ENCODE measurements around the gene FNIP2. TPM values are rescaled to one million over a fixed set of nuclear protein-coding genes. Genes with fewer than 3 reads are reported as not detected.
"Not testable (repeated sequence)": the region's sequence is repeated elsewhere in the genome, so short reads cannot be mapped to it uniquely, and the experiment has no call there.

FNIP2 gene
- total RNA-seq, 8 experiments from 2014 or later, result 16.2 to 47.4 (median 27.3) TPM

GRCh38 chr4:158934996-158935669 is 166.3 kb downstream of the FNIP2 start:
- Histone ChIP-seq H3K4me1 (replicated peaks in 1 of 2) (peaks cover 0 to 13% of the 10 kb centered on the region in 2 donors), H3K27ac (no peak overlapping the region), H3K4me3 (no peak overlapping the region)
- in situ Hi-C loops (cut with MboI; ENCODE audit: low pct_unique_long_range_greater_than_20kb in 2 of 9, low sequenced_read_pairs in 9 of 9, unreplicated experiment in 9 of 9), result no loop called here
- 80 to 100% (median 88%) methylated on average over 1 to 6 of the region's 6 CpGs for WGBS, 10 experiments
- ATAC-seq (replicated peaks in 6 of 8), result no peak

- in situ Hi-C loops (cut with MboI; ENCODE audit: low pct_unique_long_range_greater_than_20kb in 2 of 9, low sequenced_read_pairs in 9 of 9, unreplicated experiment in 9 of 9), result no loop called here
- Histone ChIP-seq H3K4me3 (no peak overlapping the region), H3K4me1 (replicated peaks in 1 of 2) (peaks cover 0 to 13% of the 10 kb centered on the region in 2 donors), H3K27ac (no peak overlapping the region)
- ATAC-seq (replicated peaks in 6 of 8), result no peak
- WGBS, 10 experiments, result 51 to 100% (median 91%) methylated on average over 1 to 6 of the region's 6 CpGs
Measured at GRCh38 chr4:158936238-158936637, 167.4 kb downstream of the FNIP2 start.

- WGBS, 10 experiments, result 19 to 83% (median 72%) methylated on average over 1 to 4 of the region's 4 CpGs; no CpG with 5 or more reads in 1 of the 10 experiments
- Histone ChIP-seq H3K4me3 (no peak overlapping the region), H3K4me1 (replicated peaks in 1 of 2) (peaks cover 0 to 13% of the 10 kb centered on the region in 2 donors), H3K27ac (no peak overlapping the region)
- in situ Hi-C loops (cut with MboI; ENCODE audit: low pct_unique_long_range_greater_than_20kb in 2 of 9, low sequenced_read_pairs in 9 of 9, unreplicated experiment in 9 of 9), result no loop called here
- ATAC-seq (replicated peaks in 6 of 8), result peak in 6 of 8 experiments; percentile 56 to 88 (median 82)
Measured at GRCh38 chr4:158938220-158939044, 169.6 kb downstream of the FNIP2 start.

GRCh38 chr4:158940271-158940670 is 171.4 kb downstream of the FNIP2 start:
- H3K4me1 ChIP-seq (replicated peaks in 1 of 2), result peaks cover 0 to 13% of the 10 kb centered on the region in 2 donors
- no peak overlapping the region for H3K4me3 ChIP-seq
- WGBS, 10 experiments, result 55 to 100% (median 85%) methylated on average over 1 to 2 of the region's 2 CpGs; no CpG with 5 or more reads in 4 of the 10 experiments
- no peak for ATAC-seq (replicated peaks in 6 of 8)
- in situ Hi-C loops (cut with MboI; ENCODE audit: low pct_unique_long_range_greater_than_20kb in 2 of 9, low sequenced_read_pairs in 9 of 9, unreplicated experiment in 9 of 9), result no loop called here
- H3K27ac ChIP-seq, result no peak overlapping the region

- H3K27ac ChIP-seq, result no peak overlapping the region
- peaks cover 0 to 13% of the 10 kb centered on the region in 2 donors for H3K4me1 ChIP-seq (replicated peaks in 1 of 2)
- in situ Hi-C loops (cut with MboI; ENCODE audit: low pct_unique_long_range_greater_than_20kb in 2 of 9, low sequenced_read_pairs in 9 of 9, unreplicated experiment in 9 of 9), result no loop called here
- no peak for ATAC-seq (replicated peaks in 6 of 8)
- no peak overlapping the region for H3K4me3 ChIP-seq
Measured at GRCh38 chr4:158941321-158941720, 172.5 kb downstream of the FNIP2 start.

GRCh38 chr4:158941895-158942294 is 173.1 kb downstream of the FNIP2 start:
- Histone ChIP-seq H3K4me3 (no peak overlapping the region), H3K27ac (no peak overlapping the region), H3K4me1 (replicated peaks in 1 of 2) (peaks cover 0 to 13% of the 10 kb centered on the region in 2 donors)
- peak in 3 of 8 experiments; percentile 56 to 92 (median 74) for ATAC-seq (replicated peaks in 6 of 8)
- 0 to 100% (median 76%) methylated on average over 1 to 2 of the region's 2 CpGs; no CpG with 5 or more reads in 2 of the 10 experiments for WGBS, 10 experiments
- in situ Hi-C loops (cut with MboI; ENCODE audit: low pct_unique_long_range_greater_than_20kb in 2 of 9, low sequenced_read_pairs in 9 of 9, unreplicated experiment in 9 of 9), result no loop called here

GRCh38 chr4:158945529-158946108 is 176.8 kb downstream of the FNIP2 start:
- Histone ChIP-seq H3K4me3 (no peak overlapping the region), H3K27ac (no peak overlapping the region), H3K4me1 (replicated peaks in 1 of 2) (no peaks in the 10 kb centered on the region)
- in situ Hi-C loops (cut with MboI; ENCODE audit: low pct_unique_long_range_greater_than_20kb in 2 of 9, low sequenced_read_pairs in 9 of 9, unreplicated experiment in 9 of 9), result no loop called here
- 21 to 96% (median 84%) methylated on average over 2 to 5 of the region's 5 CpGs for WGBS, 10 experiments
- peak in 1 of 8 experiments; percentile 45 for ATAC-seq (replicated peaks in 6 of 8)

GRCh38 chr4:158946825-158947224 is 178.0 kb downstream of the FNIP2 start:
- WGBS, 10 experiments, result 76 to 100% (median 89%) methylated on average over 1 to 3 of the region's 3 CpGs; no CpG with 5 or more reads in 1 of the 10 experiments

GRCh38 chr4:158948071-158948470 is 179.2 kb downstream of the FNIP2 start:
- ATAC-seq (replicated peaks in 6 of 8), result no peak

More at GRCh38 chr4:158946825-158947224, 178.0 kb downstream of the FNIP2 start:
- Histone ChIP-seq H3K4me1 (replicated peaks in 1 of 2) (no peaks in the 10 kb centered on the region), H3K27ac (no peak overlapping the region), H3K4me3 (no peak overlapping the region)
- no peak for ATAC-seq (replicated peaks in 6 of 8)
- in situ Hi-C loops (cut with MboI; ENCODE audit: low pct_unique_long_range_greater_than_20kb in 2 of 9, low sequenced_read_pairs in 9 of 9, unreplicated experiment in 9 of 9), result no loop called here

GRCh38 chr4:158949099-158949498 is 180.3 kb downstream of the FNIP2 start:
- ATAC-seq (replicated peaks in 6 of 8), result peak in 5 of 8 experiments; percentile 24 to 77 (median 57)
- Histone ChIP-seq H3K4me3 (no peak overlapping the region), H3K27ac (no peak overlapping the region), H3K4me1 (replicated peaks in 1 of 2) (no peaks in the 10 kb centered on the region)
- in situ Hi-C loops (cut with MboI; ENCODE audit: low pct_unique_long_range_greater_than_20kb in 2 of 9, low sequenced_read_pairs in 9 of 9, unreplicated experiment in 9 of 9), result no loop called here

More at GRCh38 chr4:158948071-158948470, 179.2 kb downstream of the FNIP2 start:
- Histone ChIP-seq H3K4me3 (no peak overlapping the region), H3K4me1 (replicated peaks in 1 of 2) (no peaks in the 10 kb centered on the region), H3K27ac (no peak overlapping the region)
- 33 to 100% (median 100%) methylated on average over 1 to 2 of the region's 2 CpGs; no CpG with 5 or more reads in 1 of the 10 experiments for WGBS, 10 experiments
- in situ Hi-C loops (cut with MboI; ENCODE audit: low pct_unique_long_range_greater_than_20kb in 2 of 9, low sequenced_read_pairs in 9 of 9, unreplicated experiment in 9 of 9), result no loop called here

GRCh38 chr4:158952221-158952774 is 183.5 kb downstream of the FNIP2 start:
- WGBS, 10 experiments, result 0 to 100% (median 82%) methylated on average over 1 to 2 of the region's 2 CpGs; no CpG with 5 or more reads in 2 of the 10 experiments
- H3K4me1 ChIP-seq (replicated peaks in 1 of 2); in situ Hi-C loops (cut with MboI; ENCODE audit: low pct_unique_long_range_greater_than_20kb in 2 of 9, low sequenced_read_pairs in 9 of 9, unreplicated experiment in 9 of 9); H3K27ac ChIP-seq; ATAC-seq (replicated peaks in 6 of 8); H3K4me3 ChIP-seq: not testable (repeated sequence)

GRCh38 chr4:158956345-158956744 is 187.5 kb downstream of the FNIP2 start:
- ATAC-seq (replicated peaks in 6 of 8); in situ Hi-C loops (cut with MboI; ENCODE audit: low pct_unique_long_range_greater_than_20kb in 2 of 9, low sequenced_read_pairs in 9 of 9, unreplicated experiment in 9 of 9); H3K4me3 ChIP-seq; H3K27ac ChIP-seq: not testable (repeated sequence)
- 70 to 98% (median 87%) methylated on average over 2 to 9 of the region's 9 CpGs; no CpG with 5 or more reads in 1 of the 10 experiments for WGBS, 10 experiments
- peaks cover 0 to 20% of the 10 kb centered on the region in 2 donors for H3K4me1 ChIP-seq (replicated peaks in 1 of 2)

GRCh38 chr4:158956918-158957317 is 188.1 kb downstream of the FNIP2 start:
- H3K4me3 ChIP-seq; H3K27ac ChIP-seq; in situ Hi-C loops (cut with MboI; ENCODE audit: low pct_unique_long_range_greater_than_20kb in 2 of 9, low sequenced_read_pairs in 9 of 9, unreplicated experiment in 9 of 9); ATAC-seq (replicated peaks in 6 of 8): not testable (repeated sequence)
- H3K4me1 ChIP-seq (replicated peaks in 1 of 2), result peaks cover under 1 to 26% of the 10 kb centered on the region in 2 donors
- WGBS, 10 experiments, result 79 to 100% (median 91%) methylated on average over 2 to 3 of the region's 3 CpGs; no CpG with 5 or more reads in 2 of the 10 experiments
